ENCODE measurements around the gene RGS13. TPM values are rescaled to one million over a fixed set of nuclear protein-coding genes. Genes with fewer than 3 reads are reported as not detected.

Gene RGS13
- total and polyA plus RNA-seq, 10 of the 15 experiments (the other 5 are each of a cell fraction or from before 2014, with no cell fraction given): 0.23 to 16.0 (median 0.36) TPM; not detected in 1

GRCh38 chr1:192696082-192696481, 60.1 kb downstream of the RGS13 start (continued):
- TF ChIP-seq, protein P1, sequence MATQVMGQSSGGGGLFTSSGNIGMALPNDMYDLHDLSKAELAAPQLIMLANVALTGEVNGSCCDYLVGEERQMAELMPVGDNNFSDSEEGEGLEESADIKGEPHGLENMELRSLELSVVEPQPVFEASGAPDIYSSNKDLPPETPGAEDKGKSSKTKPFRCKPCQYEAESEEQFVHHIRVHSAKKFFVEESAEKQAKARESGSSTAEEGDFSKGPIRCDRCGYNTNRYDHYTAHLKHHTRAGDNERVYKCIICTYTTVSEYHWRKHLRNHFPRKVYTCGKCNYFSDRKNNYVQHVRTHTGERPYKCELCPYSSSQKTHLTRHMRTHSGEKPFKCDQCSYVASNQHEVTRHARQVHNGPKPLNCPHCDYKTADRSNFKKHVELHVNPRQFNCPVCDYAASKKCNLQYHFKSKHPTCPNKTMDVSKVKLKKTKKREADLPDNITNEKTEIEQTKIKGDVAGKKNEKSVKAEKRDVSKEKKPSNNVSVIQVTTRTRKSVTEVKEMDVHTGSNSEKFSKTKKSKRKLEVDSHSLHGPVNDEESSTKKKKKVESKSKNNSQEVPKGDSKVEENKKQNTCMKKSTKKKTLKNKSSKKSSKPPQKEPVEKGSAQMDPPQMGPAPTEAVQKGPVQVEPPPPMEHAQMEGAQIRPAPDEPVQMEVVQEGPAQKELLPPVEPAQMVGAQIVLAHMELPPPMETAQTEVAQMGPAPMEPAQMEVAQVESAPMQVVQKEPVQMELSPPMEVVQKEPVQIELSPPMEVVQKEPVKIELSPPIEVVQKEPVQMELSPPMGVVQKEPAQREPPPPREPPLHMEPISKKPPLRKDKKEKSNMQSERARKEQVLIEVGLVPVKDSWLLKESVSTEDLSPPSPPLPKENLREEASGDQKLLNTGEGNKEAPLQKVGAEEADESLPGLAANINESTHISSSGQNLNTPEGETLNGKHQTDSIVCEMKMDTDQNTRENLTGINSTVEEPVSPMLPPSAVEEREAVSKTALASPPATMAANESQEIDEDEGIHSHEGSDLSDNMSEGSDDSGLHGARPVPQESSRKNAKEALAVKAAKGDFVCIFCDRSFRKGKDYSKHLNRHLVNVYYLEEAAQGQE (IDR thresholded peaks at IDR 0.05; ENCODE audit: low read depth, low read length): no peak
- no peak for TF ChIP-seq RELB (IDR thresholded peaks at IDR 0.05; ENCODE audit: low read depth)
- TF ChIP-seq, protein P2, sequence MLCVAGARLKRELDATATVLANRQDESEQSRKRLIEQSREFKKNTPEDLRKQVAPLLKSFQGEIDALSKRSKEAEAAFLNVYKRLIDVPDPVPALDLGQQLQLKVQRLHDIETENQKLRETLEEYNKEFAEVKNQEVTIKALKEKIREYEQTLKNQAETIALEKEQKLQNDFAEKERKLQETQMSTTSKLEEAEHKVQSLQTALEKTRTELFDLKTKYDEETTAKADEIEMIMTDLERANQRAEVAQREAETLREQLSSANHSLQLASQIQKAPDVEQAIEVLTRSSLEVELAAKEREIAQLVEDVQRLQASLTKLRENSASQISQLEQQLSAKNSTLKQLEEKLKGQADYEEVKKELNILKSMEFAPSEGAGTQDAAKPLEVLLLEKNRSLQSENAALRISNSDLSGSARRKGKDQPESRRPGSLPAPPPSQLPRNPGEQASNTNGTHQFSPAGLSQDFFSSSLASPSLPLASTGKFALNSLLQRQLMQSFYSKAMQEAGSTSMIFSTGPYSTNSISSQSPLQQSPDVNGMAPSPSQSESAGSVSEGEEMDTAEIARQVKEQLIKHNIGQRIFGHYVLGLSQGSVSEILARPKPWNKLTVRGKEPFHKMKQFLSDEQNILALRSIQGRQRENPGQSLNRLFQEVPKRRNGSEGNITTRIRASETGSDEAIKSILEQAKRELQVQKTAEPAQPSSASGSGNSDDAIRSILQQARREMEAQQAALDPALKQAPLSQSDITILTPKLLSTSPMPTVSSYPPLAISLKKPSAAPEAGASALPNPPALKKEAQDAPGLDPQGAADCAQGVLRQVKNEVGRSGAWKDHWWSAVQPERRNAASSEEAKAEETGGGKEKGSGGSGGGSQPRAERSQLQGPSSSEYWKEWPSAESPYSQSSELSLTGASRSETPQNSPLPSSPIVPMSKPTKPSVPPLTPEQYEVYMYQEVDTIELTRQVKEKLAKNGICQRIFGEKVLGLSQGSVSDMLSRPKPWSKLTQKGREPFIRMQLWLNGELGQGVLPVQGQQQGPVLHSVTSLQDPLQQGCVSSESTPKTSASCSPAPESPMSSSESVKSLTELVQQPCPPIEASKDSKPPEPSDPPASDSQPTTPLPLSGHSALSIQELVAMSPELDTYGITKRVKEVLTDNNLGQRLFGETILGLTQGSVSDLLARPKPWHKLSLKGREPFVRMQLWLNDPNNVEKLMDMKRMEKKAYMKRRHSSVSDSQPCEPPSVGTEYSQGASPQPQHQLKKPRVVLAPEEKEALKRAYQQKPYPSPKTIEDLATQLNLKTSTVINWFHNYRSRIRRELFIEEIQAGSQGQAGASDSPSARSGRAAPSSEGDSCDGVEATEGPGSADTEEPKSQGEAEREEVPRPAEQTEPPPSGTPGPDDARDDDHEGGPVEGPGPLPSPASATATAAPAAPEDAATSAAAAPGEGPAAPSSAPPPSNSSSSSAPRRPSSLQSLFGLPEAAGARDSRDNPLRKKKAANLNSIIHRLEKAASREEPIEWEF (IDR thresholded peaks at IDR 0.05; ENCODE audit: insufficient replicate concordance, low read depth, low read length): no peak
- TF ChIP-seq DPF2 (IDR thresholded peaks at IDR 0.05): no peak
- TF ChIP-seq YY1 (IDR thresholded peaks at IDR 0.05; ENCODE audit: low read depth, low read length): no peak
- TF ChIP-seq, protein P3, sequence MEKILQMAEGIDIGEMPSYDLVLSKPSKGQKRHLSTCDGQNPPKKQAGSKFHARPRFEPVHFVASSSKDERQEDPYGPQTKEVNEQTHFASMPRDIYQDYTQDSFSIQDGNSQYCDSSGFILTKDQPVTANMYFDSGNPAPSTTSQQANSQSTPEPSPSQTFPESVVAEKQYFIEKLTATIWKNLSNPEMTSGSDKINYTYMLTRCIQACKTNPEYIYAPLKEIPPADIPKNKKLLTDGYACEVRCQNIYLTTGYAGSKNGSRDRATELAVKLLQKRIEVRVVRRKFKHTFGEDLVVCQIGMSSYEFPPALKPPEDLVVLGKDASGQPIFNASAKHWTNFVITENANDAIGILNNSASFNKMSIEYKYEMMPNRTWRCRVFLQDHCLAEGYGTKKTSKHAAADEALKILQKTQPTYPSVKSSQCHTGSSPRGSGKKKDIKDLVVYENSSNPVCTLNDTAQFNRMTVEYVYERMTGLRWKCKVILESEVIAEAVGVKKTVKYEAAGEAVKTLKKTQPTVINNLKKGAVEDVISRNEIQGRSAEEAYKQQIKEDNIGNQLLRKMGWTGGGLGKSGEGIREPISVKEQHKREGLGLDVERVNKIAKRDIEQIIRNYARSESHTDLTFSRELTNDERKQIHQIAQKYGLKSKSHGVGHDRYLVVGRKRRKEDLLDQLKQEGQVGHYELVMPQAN (conservative IDR thresholded peaks at IDR 0.05): no peak
- no peak for TF ChIP-seq RBBP5 (conservative IDR thresholded peaks at IDR 0.05)
